DMS 273 (cell line): Measurements from ENCODE around the gene RBSN.
A peak's percentile ranks its signal among the peaks of the same experiment; 100 is the strongest.

Experiments used
- DNase-seq: peaks from one replicate; lab custom pipeline; 2025; ENCODE audit not compliant: unreplicated experiment; lab: John Stamatoyannopoulos, UW

Gene RBSN

DNA sequence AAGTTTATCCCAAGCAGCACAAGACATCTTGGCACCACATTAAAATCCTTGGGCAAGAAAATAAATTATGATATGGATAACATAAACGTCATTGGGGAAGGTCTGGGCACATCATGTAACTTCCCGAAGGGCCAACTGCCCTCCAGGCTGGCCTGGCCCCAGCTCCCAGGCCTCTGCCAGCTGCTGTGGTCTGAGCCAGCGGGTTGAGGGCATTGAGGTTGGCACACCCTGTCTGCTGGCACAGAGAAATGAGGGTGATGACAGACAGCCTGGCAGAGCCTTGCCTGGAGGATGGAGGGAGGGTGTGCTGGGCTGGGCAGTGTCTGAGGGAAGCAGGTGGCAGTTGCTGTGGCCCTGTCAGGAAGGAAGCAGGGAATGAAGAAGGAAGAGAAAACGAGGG is 3.3 kb upstream of the RBSN start:
- DNase-seq: peak; percentile 33

DNA sequence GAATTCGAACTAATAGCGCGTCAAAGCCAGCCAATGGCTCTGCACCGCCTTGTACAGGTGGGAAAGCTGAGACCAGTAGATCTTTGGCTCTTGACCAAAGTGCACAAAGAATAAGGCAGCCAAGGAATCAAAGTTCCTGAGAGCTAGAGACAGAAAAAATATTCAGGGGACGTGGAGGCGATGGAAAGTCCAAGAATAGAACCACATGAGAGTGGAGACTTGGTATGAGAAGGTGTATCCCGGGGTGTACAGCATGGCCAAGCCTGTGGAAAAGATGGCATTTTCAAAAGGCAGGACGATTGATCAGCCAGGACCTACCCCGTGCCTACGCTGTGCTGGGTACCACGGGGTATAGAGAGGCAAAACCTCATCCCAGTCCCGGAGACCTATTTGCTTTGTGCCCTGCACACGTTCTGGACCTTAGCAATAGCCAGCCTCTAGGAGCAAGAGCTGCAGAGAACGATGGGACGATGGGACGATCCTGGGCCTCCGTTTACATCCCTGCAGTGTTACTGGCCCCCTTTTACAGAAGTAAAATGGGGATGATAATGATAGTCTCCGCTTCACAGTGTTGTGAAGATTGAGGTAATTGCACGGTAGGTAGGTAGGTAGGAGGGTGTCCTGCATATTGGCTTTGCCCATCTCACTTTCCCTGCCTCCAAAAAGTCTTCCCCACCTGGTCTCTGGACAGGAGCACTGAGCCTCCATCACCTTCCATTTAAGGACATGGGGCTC is 583 bp upstream of the RBSN start:
- DNase-seq: no peak

DNA sequence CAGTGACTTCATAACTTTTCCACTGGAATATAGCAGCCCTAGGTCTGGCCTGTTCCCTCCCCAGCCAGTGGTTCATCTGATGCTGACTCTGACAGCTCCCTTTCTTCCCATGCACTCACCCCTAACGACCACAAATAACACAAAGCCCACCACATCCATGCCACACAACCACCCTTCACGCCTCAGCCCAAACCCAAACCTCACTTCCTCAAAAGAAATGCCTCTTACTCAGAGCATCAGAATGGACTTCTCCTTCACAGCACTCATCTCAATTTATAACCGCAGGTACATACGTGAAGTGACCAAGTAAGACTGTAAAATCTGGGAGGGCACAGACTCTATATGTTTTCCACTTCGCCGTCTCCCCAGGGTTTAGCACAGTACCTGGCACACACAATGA is 1.1 kb downstream of the RBSN start:
- DNase-seq: no peak

DNA sequence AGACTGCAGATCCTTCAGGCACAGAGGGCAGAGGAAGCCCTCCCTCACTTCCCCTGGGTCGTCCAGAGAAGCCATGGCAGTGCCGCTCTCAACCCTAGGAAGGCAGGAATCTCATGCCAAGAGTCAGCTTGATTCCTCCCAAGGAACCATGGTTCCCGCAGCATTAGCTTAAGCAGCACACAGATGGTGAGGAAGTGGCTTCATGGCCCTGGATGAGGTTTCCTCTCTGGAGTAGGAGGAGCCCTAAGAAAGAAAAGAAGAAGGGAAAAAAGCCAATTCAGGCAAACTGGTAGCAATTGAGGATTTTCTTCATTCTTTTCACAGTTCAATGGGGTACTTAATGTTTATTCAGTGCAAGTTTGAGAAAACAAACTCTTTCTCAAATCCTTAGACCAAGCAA is 2.9 kb downstream of the RBSN start:
- DNase-seq: no peak

DNA sequence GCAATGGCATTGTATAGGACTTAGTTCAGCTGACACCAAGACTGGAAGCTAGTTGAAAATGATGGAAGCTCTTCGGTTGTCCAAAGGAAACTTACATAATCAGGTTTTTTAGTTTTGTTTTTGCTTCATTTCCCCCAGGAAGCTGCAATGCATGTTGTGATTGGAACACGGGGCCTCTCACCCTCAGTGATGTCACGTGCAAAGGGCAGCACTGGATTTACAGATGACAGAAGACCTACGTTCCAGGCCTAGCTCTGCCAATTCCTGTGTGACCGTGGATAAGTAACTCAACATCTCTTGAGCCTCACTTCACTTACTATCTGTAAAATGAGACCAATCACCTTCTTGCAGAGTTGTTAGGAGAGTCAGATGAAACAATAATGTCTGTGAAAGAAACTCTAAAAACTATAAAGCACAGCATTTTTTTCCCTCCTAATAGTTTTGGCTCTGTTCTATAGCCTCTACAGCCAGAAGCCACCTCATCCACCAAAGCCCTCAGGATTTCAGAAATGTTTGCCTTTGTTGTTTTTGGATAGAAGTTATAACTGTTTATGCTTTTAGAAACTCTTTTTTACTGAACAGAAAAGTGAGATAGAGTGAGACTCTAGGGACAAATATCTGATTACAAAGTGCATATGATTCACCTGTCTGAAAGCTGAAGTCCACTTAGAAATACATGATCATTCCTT is 4.6 kb downstream of the RBSN start:
- no peak for DNase-seq

DNA sequence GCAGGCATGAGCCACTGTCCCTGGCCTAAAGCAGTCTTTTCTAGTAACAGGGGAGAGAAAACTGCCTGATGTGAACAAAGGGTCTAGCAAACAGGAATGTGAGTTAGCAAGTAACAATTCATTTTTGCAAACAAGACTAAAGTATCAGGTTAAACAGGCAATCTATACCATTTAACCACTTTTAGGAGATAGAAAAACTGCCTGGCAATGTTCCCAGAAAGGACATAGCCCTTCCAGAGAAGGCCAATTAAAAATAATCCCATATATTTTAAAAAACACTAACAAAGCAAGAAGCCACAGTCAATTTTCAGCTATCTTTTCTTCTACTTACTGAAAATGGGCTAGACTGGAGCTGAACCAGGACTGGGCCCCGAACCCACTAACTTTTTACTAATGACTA is 6.3 kb downstream of the RBSN start:
- DNase-seq: no peak

DNA sequence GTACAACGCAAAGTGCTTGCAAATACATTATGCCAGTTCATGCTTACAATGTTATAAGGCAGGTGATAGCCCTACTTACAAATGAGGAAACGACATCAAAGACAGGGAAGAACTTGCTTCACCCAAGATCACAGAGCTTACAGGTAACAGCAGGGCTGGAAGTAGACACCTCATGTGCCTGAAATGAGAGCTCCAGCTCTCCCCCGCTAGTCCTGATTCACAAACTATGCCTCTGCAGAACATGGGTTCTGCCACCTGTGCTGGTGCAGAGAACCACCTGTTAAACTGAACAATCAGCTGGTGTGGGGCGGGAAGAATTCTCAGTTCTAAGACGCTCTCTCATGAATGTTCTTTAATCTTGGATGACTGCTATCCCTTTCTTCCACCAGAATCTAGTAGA is 7.4 kb downstream of the RBSN start:
- DNase-seq: no peak

DNA sequence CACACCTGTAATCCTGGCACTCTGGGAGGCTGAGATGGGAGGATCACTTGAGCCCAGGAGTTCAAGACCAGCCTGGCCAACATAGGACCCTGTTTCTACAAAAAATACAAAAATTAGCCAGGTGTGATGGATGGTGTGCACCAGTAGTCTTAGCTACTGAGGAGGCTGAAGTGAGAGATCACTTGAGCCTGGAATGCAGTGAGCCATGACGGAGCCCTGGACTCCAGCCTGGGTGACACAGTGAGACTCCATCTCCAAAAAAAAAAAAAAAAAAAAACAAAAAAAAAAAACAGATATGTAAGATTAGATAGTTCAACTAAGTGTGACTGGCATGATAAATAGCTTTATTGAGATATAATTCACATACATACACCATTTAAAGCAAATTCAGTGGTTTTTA is 9.7 kb downstream of the RBSN start:
- DNase-seq: no peak

DNA sequence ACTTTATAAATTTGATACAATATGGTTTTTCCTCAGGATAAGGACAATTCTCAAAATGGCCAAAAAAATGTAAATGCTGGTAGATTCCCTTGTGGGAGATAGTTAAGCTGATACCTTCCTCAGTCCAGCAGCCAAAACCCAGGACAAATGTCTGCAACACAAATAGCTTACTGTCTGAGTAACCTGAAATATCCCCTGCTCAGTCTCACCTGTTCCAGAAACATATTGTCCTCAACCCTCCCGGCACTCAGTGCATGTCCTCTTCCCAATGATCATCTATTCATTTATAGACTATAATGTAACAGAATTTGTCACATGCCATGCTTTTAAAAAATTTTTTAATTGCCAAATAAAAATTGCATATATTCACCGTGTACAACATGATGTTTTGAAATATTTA is 12.2 kb downstream of the RBSN start:
- no peak for DNase-seq

DNA sequence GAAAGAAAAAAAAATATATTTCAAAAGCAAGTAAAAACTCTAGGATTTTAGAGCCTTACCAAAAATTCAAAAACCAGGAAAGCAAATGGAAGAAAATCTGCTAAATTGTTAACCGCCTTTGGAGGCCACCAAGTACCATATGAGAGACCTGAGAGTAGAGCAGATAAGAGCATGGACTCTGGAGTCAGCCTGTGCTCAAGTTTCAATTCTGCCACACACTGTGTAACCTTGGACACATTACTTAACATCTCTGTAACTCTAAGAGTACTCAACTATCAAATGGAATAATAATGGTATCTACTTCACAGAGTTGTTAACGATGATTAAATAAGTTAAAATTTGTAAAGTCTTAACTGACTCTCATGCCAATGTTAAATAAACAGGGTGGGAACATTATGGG is 12.7 kb downstream of the RBSN start:
- no peak for DNase-seq

DNA sequence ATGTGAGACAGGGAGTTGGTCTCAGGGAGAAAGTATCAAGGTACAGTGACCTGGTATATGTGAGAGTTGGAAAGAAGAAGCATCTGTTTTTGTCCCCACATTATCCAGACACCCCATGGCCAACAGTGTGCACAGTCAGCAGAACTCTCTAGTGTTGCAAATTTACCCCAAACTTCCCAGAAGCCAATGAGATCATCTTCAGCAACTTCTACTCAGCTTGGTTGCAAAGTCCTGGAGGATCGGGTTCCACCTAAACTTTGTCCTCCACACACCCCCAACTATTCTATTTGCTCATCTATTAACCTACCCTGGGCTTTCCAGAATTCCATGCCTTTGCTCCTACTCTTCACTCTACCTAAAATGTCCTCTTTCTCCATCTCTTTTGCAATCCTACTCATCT is 15.7 kb downstream of the RBSN start:
- no peak for DNase-seq

DNA sequence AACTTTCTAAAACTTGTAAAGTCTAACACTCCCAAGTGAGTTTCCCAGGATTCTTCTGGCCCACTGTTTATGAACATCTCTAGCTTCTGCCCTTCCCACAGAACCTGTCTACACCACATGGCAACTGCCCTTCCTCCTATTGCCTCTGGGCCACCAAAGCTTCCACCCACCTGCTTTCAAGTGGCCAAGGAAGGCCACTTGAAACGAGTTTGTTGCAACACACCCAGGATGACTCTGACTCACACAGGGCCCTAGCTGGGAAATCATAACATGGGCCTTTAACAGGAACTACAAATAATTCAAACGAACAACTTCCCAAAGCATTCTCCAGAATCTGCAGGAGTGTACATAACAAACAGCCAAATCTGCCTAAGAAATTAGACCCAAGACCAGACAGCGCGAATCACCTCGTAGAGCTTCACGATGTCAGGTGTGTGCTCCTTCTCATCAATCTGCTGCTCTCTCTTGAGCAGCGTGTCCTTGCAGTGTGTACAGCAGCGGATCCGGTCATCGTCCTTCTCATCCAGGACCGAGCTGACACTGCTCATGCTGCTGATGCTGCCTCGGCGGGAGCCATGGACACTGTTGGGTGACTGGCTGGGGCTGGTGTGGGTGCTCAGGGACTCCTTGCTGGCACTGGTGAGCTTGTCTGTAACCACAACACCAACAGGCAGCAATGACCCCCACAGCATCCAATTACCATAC is 16.8 kb downstream of the RBSN start:
- DNase-seq: no peak

DNA sequence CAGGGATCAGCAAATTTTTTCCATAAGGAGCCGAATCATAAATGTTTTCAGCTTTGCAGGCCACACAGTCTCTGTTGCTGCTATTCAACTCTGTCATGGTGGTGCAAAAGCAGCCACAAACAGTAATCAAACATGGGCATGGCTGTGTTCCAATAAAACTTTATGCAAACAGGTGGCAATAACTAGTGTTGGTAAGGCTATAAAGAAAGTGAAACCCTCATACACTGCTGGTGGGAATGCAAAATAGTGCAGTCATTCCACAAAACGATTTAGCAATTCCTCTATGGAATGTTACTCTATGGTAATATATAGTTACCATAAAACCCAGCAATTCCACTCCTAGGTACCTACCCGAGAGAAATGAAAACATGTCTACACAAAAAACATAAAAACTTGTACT is 19.9 kb downstream of the RBSN start:
- no peak for DNase-seq

DNA sequence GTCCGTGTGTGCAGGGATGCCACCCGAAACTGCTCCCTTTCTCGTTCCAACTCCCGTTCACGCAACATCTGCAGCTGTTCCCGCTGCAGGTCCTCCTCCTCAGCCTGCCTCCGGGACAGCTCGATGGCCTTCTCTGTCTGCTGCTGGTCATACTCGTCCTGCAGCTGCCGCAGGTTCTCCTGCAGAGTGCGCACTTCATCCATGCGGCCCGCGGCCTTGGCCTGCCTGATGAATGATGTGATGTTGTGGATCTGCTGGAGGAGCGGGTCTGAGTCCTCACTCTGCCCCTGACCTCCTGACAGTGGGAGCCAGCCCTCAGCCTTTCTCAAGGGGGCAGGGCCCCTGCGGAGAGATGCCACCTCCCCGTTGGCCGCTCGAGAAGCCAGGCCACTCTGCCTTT is 24.4 kb downstream of the RBSN start:
- DNase-seq: no peak

DNA sequence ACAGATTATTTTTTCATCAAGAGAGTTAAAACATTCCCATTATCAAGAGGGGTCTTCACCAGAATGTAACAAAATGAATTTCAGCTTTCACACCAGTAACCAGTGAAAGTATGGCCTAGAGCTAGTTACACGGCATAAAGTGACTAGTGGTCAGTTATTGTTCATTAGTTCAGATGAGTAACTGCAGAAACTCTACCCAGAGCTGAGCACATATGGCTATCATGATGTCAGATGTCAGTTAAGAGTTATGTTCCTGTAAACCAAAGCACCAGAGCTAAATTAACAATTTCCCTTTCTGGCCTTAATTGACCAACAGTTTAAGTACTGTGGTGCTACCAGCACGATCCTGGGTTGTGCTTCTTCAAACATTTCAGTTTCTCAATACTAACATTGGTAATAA is 27.2 kb downstream of the RBSN start:
- DNase-seq: no peak

DNA sequence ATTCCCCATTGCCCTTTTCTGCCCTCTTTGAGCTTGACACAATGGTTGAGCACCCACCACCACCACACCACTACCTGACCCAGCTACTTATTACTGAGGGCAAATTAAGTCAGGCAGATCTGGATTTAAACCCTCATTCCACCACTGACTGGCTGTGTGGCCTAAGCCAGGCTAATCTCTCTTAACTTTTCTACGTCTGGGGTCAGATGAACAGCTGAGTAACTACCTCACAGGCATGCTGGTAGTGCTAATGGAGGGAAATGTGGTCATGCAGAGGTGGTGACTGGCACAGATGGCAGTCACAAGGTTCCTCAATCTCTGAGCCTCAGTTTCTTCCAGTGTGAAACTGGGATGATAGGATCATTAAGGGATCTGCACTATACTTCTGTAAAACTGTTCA is 29.5 kb downstream of the RBSN start:
- DNase-seq: no peak

DNA sequence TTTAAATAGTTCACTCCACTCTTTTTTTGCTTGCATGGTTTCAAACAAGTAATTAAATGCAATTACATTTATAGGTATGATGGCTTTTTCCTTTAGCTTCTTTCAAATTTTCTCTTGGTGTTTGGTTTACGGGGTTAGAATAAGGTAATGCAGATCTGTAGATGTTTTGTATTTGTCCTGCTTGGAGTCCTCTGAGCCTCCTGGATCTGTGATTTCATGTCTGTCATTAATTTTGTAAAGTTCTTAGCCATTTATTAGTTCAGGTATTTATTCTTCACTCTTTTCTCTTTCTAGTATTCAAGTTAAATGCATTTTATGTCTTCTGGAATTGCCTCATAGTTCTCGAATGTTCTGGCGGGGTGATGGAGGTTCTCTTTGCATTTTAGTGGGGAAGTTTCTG is 32.5 kb downstream of the RBSN start:
- no peak for DNase-seq

DNA sequence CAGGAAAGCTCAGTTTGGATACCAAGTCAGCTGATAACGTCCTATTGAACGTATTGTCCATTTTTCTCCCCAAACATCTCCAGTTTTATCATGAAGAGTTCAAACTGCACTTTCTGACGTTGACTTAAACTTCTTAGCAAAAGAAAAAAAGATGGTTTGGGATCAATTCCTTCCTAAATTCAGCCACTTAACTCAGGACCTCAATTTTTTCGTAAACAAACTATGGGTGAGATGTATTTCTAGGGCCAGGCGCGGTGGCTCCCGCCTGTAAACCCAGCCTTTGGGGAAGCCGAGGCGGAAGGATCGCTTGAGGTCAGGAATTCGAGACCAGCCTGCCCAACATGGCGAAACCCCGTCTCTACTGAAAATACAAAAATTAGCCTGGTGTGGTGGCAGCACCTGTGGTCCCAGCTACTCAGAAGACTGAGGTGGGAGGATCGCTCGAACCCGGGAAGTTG is 33.4 kb downstream of the RBSN start:
- DNase-seq: no peak

DNA sequence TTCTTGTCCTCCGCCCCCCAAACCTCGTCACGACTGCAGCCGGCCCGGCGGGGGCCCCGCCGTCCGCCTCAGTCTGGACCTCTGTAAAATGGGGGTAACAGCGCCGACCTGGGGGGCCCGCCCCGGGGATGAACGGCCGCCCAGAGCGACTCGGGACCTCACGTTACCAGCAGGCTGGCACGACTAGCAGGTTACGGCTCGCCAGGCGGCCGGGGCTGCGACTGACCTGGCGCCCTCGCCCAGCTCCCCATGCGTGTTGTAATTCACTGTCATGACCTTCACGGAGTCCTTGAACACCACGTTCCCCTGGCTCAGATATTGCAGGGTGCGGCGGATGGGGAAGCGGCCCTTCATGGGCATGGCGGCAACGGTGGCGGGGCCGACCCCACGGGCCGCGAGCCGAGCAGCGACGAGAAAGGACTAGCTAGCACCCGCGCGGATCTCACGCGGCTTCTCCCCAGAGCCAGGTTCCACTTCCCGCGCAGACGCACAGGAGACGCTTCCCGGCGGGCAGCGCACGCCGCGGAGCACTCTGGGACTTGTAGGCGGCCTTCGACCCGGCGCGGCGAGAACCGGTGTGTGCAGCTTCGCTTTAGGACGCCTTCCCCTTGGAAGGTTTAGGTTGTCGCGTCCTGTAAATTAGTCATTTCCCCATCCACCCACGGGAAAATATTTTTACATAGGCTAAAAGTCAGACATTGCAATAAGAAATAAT is 34.0 kb downstream of the RBSN start, which contains the start of gene MRPS25:
MRPS25 (minus strand) TSS at position 481 of the 715 bp plus-strand sequence; CDS start at position 360, 121 bp downstream.
- peak; percentile 94 for DNase-seq

DNA sequence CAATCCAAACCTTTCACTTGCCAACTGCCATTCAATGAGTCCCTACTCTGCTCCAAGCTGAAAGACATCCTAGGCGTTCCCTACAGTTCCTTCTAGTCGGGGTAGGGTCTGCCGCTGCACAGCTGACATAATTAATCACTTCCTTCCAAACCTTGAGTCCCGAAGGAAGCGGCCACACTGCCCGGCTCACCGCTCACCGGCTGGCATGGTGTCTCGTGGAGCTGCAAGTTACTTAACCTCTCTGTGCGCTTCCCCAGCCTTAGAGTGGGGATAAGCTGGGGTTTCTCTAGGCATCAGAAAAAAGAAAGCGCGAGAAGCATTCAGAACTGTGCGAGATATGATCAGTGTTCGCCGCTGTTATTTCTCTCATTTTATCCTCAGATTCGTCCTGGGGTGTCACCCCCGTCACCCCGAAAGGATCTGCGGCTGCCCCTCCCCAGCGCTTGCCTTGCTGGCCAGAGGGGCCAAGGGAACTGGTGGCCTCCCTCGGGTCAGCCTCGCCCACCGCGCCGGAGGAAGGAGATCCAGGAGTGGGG is 34.6 kb downstream of the RBSN start:
- DNase-seq: peak; percentile 37

DNA sequence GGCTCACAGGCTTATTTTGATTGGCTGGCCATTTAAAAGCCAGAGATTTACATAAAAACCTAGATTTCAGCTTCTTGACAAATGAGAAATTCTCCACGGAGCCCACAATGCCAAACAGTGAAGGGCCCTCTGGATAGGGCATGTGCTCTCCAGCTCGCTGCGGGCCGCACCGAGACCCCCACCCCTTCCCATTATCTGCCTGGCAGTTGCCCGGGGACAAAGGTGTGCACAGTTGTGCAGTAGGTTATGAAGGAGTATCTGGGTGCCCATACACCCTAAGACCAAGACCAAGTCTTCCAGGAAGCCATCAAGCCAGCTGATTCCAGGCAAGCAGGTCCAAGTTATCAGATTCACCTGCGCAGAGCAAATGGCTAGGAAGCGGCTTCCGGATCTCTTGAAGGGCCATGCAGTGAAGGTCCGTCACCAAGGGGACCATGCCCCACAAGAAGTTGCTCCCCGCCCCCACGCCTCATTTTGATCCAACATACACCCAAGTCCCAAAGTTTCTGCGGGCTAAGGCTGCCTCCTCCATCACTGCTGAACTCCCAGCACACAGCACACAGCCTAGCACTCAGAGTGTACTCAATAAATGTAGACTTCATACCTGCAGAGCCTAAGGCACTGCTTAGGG is 35.2 kb downstream of the RBSN start:
- no peak for DNase-seq
